Right atrium auricular region (tissue), 2 donors: Measurements from ENCODE around the gene EFHD2. TPM values are rescaled to one million over a fixed set of nuclear protein-coding genes. Genes with fewer than 3 reads are reported as not detected.

Experiments used
- DNase-seq: peaks from one replicate; pipeline ENCODE4 v3.0.0-alpha.2; 2019; ENCODE audit warnings: low spot score
- H3K27ac ChIP-seq, 2 donors: fragments of 200-600 bp; sonication (generic); 1 replicate in 1 of 2; 2 replicates in 1 of 2; pipeline ENCODE4 v1.5.1; 2016 to 2019
- H3K27me3 ChIP-seq, 2 donors: fragments of 200-600 bp; sonication (generic); one replicate each; pipeline versions ENCODE4 v1.5.1 to v1.6.0; 2017 to 2019
- H3K36me3 ChIP-seq: fragments of 200-600 bp; sonication (generic); one replicate; pipeline ENCODE4 v1.5.1; 2016
- H3K4me1 ChIP-seq, 2 donors: fragments of 200-600 bp; sonication (generic); one replicate each; pipeline versions ENCODE4 v1.5.1 to v1.6.0; 2017 to 2019
- H3K4me3 ChIP-seq, 2 donors: fragments of 200-600 bp; sonication (generic); 1 replicate in 1 of 2; 2 replicates in 1 of 2; pipeline ENCODE4 v1.5.1; 2017 to 2019; ENCODE audit warnings: mild to moderate bottlenecking in 1 of 2, moderate library complexity in 1 of 2
- H3K9me3 ChIP-seq, 2 donors: fragments of 200-600 bp; sonication (generic); one replicate each; pipeline ENCODE4 v1.5.1; 2019
- CTCF ChIP-seq, 2 donors: fragments of 200-600 bp; sonication (generic); IDR thresholded peaks; one replicate each; pipeline ENCODE4 v1.5.1; 2019; ENCODE audit warnings: antibody characterized with exemption in 2 of 2
- total RNA-seq, 2 donors: library from RNA; depleted of rRNA; stranded (reverse); fragments of >200 nt; gene quantifications; one replicate each; pipeline ENCODE4 v1.1.0, GENCODE V29; 2016

Gene EFHD2
- total RNA-seq, 2 donors from 2014 or later, result 13.7 to 23.9 TPM

- DNase-seq, result no peak
- no peaks in the 10 kb centered on the region for H3K9me3 ChIP-seq
- H3K4me3 ChIP-seq, result no peak overlapping the region
- H3K4me1 ChIP-seq, result no peaks in the 10 kb centered on the region
- H3K27me3 ChIP-seq, result no peaks in the 10 kb centered on the region
- no peaks in the 10 kb centered on the region for H3K36me3 ChIP-seq
- H3K27ac ChIP-seq, result no peak overlapping the region
- TF ChIP-seq CTCF (IDR thresholded peaks at IDR 0.05), result no peak
These were observed 16.0 kb upstream of the EFHD2 start for GRCh38 chr1:15393475-15394257.

- TF ChIP-seq CTCF (IDR thresholded peaks at IDR 0.05), result no peak
- no peaks in the 10 kb centered on the region for H3K36me3 ChIP-seq
- peaks cover 0 to 3% of the 10 kb centered on the region in 2 donors for H3K9me3 ChIP-seq
- DNase-seq, result no peak
- no peaks in the 10 kb centered on the region for H3K27me3 ChIP-seq
- no peak overlapping the region for H3K27ac ChIP-seq
- no peak overlapping the region for H3K4me3 ChIP-seq
- no peaks in the 10 kb centered on the region for H3K4me1 ChIP-seq
These were observed 15.4 kb upstream of the EFHD2 start for GRCh38 chr1:15394258-15394690.

GRCh38 chr1:15397236-15397635 lies 12.5 kb upstream of the EFHD2 start:
- no peak overlapping the region for H3K4me3 ChIP-seq
- no peaks in the 10 kb centered on the region for H3K4me1 ChIP-seq
- no peaks in the 10 kb centered on the region for H3K36me3 ChIP-seq
- peaks cover 0 to 13% of the 10 kb centered on the region in 2 donors for H3K9me3 ChIP-seq
- no peaks in the 10 kb centered on the region for H3K27me3 ChIP-seq
- no peak overlapping the region for H3K27ac ChIP-seq
- no peak for TF ChIP-seq CTCF (IDR thresholded peaks at IDR 0.05)
- DNase-seq, result no peak

GRCh38 chr1:15399710-15400109 lies 10.0 kb upstream of the EFHD2 start:
- no peak overlapping the region for H3K27ac ChIP-seq
- TF ChIP-seq CTCF (IDR thresholded peaks at IDR 0.05), result no peak
- H3K9me3 ChIP-seq, result peaks cover 0 to 13% of the 10 kb centered on the region in 2 donors
- H3K4me3 ChIP-seq, result no peak overlapping the region
- no peaks in the 10 kb centered on the region for H3K4me1 ChIP-seq
- H3K36me3 ChIP-seq, result no peaks in the 10 kb centered on the region
- no peaks in the 10 kb centered on the region for H3K27me3 ChIP-seq
- no peak for DNase-seq

GRCh38 chr1:15400627-15401026 lies 9.1 kb upstream of the EFHD2 start:
- H3K4me3 ChIP-seq, result no peak overlapping the region
- H3K4me1 ChIP-seq, result no peaks in the 10 kb centered on the region
- TF ChIP-seq CTCF (IDR thresholded peaks at IDR 0.05), result no peak
- no peak for DNase-seq
- H3K27me3 ChIP-seq, result no peaks in the 10 kb centered on the region
- H3K27ac ChIP-seq, result no peak overlapping the region
- peaks cover 0 to 13% of the 10 kb centered on the region in 2 donors for H3K9me3 ChIP-seq
- no peaks in the 10 kb centered on the region for H3K36me3 ChIP-seq
